ENCODE measurements around the gene INPP1. TPM values are rescaled to one million over a fixed set of nuclear protein-coding genes. Genes with fewer than 3 reads are reported as not detected.

INPP1 gene
- total and polyA plus RNA-seq, 2 experiments from 2014 or later: 13.0 to 16.1 TPM

DNA sequence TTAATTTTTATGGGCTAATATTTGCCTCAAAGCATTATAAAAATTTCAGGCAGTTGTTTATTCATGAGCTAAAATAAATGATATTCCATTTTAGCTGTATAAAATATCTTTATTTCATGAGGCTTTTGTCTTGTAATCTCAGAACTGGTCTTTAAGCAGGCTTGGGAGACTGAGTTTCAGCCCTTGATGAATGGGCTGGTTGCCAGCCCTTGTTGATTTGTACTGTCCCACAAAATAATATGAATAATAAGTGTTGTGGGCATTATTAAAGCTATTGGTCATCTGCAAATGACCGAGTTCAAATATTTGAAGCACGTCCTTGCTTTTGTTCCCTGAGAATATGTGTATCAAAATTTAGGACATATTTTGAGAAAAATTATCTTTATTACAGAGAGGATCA lies 18.2 kb downstream of the INPP1 start:
- no peaks in the 10 kb centered on the region for H3K4me1 ChIP-seq (ENCODE audit: insufficient read depth)
- 97% methylated on average over 2 of the region's 2 CpGs for WGBS (ENCODE audit: low lambda C conversion rate, missing lambda C conversion rate)
- no peak overlapping the region for H2AFZ ChIP-seq
- no peaks in the 10 kb centered on the region for H4K20me1 ChIP-seq (ENCODE audit: insufficient read depth, poor library complexity, severe bottlenecking)
- no peaks in the 10 kb centered on the region for H3K9me2 ChIP-seq (replicated peaks; ENCODE audit: insufficient read depth)
- H3K9me3 ChIP-seq (ENCODE audit: low read depth): no peaks in the 10 kb centered on the region
- H3K79me2 ChIP-seq: no peaks in the 10 kb centered on the region
- H3K4me3 ChIP-seq: no peak overlapping the region
- TF ChIP-seq EZH2 (IDR thresholded peaks at IDR 0.05; ENCODE audit: borderline replicate concordance) (no peak), EZH2phosphoT487 (IDR thresholded peaks at IDR 0.05; ENCODE audit: low read depth, severe bottlenecking, unreplicated experiment) (no peak)
- TF ChIP-seq, protein P1, sequence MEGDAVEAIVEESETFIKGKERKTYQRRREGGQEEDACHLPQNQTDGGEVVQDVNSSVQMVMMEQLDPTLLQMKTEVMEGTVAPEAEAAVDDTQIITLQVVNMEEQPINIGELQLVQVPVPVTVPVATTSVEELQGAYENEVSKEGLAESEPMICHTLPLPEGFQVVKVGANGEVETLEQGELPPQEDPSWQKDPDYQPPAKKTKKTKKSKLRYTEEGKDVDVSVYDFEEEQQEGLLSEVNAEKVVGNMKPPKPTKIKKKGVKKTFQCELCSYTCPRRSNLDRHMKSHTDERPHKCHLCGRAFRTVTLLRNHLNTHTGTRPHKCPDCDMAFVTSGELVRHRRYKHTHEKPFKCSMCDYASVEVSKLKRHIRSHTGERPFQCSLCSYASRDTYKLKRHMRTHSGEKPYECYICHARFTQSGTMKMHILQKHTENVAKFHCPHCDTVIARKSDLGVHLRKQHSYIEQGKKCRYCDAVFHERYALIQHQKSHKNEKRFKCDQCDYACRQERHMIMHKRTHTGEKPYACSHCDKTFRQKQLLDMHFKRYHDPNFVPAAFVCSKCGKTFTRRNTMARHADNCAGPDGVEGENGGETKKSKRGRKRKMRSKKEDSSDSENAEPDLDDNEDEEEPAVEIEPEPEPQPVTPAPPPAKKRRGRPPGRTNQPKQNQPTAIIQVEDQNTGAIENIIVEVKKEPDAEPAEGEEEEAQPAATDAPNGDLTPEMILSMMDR (IDR thresholded peaks at IDR 0.05; ENCODE audit: poor library complexity): no peak
- H3K27ac ChIP-seq: no peak overlapping the region
- DNase-seq (ENCODE audit: low spot score): no peak
- no peaks in the 10 kb centered on the region for H3K36me3 ChIP-seq (replicated peaks; ENCODE audit: insufficient read depth, low read depth)
- no peaks in the 10 kb centered on the region for H3K27me3 ChIP-seq
- no peak overlapping the region for H3K4me2 ChIP-seq

DNA sequence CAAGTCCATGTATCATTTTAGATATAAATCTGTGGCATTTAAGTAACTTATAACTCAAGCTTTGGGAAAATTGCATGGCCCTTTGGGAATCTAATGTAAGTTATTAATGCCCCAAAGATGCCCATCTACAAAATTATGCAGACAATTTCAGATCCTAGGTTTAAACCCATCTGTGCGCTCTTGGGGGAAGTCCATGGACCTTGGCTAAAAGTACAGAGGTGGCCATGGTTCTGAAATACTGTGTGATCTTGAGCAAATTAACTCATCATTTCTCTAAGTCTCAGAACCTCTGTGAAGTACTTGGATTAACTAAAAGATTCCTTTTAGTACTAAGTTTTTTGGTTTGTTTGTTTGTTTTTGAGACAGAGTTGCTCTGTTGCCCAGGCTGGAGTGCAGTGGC lies 19.5 kb downstream of the INPP1 start:
- H3K4me1 ChIP-seq (ENCODE audit: insufficient read depth): no peaks in the 10 kb centered on the region
- DNase-seq (ENCODE audit: low spot score): no peak
- no peaks in the 10 kb centered on the region for H3K9me2 ChIP-seq (replicated peaks; ENCODE audit: insufficient read depth)
- no peaks in the 10 kb centered on the region for H3K27me3 ChIP-seq
- no peak overlapping the region for H3K4me3 ChIP-seq
- H3K27ac ChIP-seq: no peak overlapping the region
- H2AFZ ChIP-seq: no peak overlapping the region
- H3K79me2 ChIP-seq: no peaks in the 10 kb centered on the region
- H4K20me1 ChIP-seq (ENCODE audit: insufficient read depth, poor library complexity, severe bottlenecking): no peaks in the 10 kb centered on the region
- no peak for TF ChIP-seq EZH2 (IDR thresholded peaks at IDR 0.05; ENCODE audit: borderline replicate concordance)
- TF ChIP-seq, protein P1 (IDR thresholded peaks at IDR 0.05; ENCODE audit: poor library complexity): no peak
- TF ChIP-seq EZH2phosphoT487 (IDR thresholded peaks at IDR 0.05; ENCODE audit: low read depth, severe bottlenecking, unreplicated experiment): no peak
- H3K9me3 ChIP-seq (ENCODE audit: low read depth): no peaks in the 10 kb centered on the region
- H3K36me3 ChIP-seq (replicated peaks; ENCODE audit: insufficient read depth, low read depth): no peaks in the 10 kb centered on the region
- 96% methylated on average over 1 of the region's 1 CpG for WGBS (ENCODE audit: low lambda C conversion rate, missing lambda C conversion rate)
- no peak overlapping the region for H3K4me2 ChIP-seq

DNA sequence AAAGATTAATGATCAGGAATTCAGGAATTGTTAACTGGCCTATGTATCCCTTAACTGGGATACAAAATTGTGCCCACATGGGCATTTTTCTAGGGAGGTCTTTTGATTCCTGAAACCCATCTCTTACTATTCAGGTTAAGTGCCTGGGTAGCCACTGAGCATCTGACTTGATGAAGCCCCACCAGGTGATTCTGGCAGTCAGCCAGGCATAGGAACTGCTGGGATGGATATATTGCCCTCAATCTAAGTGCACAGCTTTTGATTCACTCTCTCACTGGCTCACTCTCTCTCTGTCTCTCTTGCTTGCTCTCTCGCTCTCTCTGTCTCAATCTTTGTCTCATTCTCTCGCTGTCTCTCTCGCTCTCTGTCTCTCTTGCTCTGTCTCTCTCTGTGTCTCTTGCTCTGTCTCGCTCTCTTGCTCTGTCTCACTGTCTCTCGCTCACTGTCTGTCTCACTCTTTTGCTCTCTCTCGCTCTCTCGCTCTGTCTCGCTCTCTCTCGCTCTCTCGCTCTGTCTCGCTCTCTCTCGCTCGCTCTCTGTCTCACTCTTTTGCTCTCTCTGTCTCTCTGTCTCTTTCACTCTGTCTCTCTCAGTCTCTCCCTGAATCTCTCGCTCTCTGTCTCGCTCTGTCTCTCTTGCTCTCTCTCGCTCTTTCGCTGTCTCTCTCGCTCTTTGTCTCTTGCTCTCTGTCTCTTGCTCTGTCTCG lies 22.3 kb downstream of the INPP1 start:
- Histone ChIP-seq H3K4me2 (no peak overlapping the region), H3K27ac (no peak overlapping the region), H3K4me1 (ENCODE audit: insufficient read depth) (no peaks in the 10 kb centered on the region), H3K4me3 (no peak overlapping the region), H3K79me2 (no peaks in the 10 kb centered on the region), H3K9me2 (replicated peaks; ENCODE audit: insufficient read depth) (no peaks in the 10 kb centered on the region), H3K27me3 (no peaks in the 10 kb centered on the region), H2AFZ (no peak overlapping the region), H3K36me3 (replicated peaks; ENCODE audit: insufficient read depth, low read depth) (no peaks in the 10 kb centered on the region), H3K9me3 (ENCODE audit: low read depth) (no peaks in the 10 kb centered on the region), H4K20me1 (ENCODE audit: insufficient read depth, poor library complexity, severe bottlenecking) (no peaks in the 10 kb centered on the region)
- no peak for TF ChIP-seq EZH2 (IDR thresholded peaks at IDR 0.05; ENCODE audit: borderline replicate concordance)
- no peak for TF ChIP-seq EZH2phosphoT487 (IDR thresholded peaks at IDR 0.05; ENCODE audit: low read depth, severe bottlenecking, unreplicated experiment)
- TF ChIP-seq, protein P1 (IDR thresholded peaks at IDR 0.05; ENCODE audit: poor library complexity): no peak
- DNase-seq (ENCODE audit: low spot score): no peak
- 97% methylated on average over 14 of the region's 19 CpGs for WGBS (ENCODE audit: low lambda C conversion rate, missing lambda C conversion rate)
